Osteocyte (in vitro differentiated cells): Measurements from ENCODE around the gene ROR2. TPM values are rescaled to one million over a fixed set of nuclear protein-coding genes. Genes with fewer than 3 reads are reported as not detected.

ENCODE experiments used
- DNase-seq: peaks from one replicate; pipeline ENCODE4 v3.0.0; 2021; ENCODE audit warnings: mixed read lengths; ENCODE audit not compliant: unreplicated experiment; ENCODE audit errors: extremely low spot score
- H3K27ac Mint-ChIP-seq: one replicate; pipeline ENCODE4 v1.8.0; 2021; ENCODE audit warnings: mild to moderate bottlenecking, mixed read lengths; ENCODE audit not compliant: unreplicated experiment
- H3K27me3 Mint-ChIP-seq: one replicate; pipeline ENCODE4 v1.8.0; 2021; ENCODE audit warnings: mixed read lengths; ENCODE audit not compliant: unreplicated experiment
- H3K36me3 Mint-ChIP-seq: one replicate; pipeline ENCODE4 v1.8.0; 2021; ENCODE audit warnings: mixed read lengths; ENCODE audit not compliant: unreplicated experiment
- H3K4me1 Mint-ChIP-seq: one replicate; pipeline ENCODE4 v1.8.0; 2021; ENCODE audit warnings: mixed read lengths; ENCODE audit not compliant: unreplicated experiment
- H3K4me3 Mint-ChIP-seq: one replicate; pipeline ENCODE4 v1.8.0; 2021; ENCODE audit warnings: mild to moderate bottlenecking, moderate library complexity, mixed read lengths; ENCODE audit not compliant: unreplicated experiment
- H3K9me3 Mint-ChIP-seq: one replicate; pipeline ENCODE4 v1.8.0; 2021; ENCODE audit warnings: mixed read lengths; ENCODE audit not compliant: unreplicated experiment
- total RNA-seq: library from RNA; stranded (reverse); gene quantifications from 2 replicates; pipeline ENCODE4 v1.2.1, GENCODE V29; 2021
- TF ChIP-seq, protein P1 (sequence below): fragments of 200-600 bp; sonication (generic); IDR thresholded peaks from 2 replicates; pipeline ENCODE4 v1.5.0; 2021; ENCODE audit warnings: antibody characterized with exemption, mild to moderate bottlenecking, moderate library complexity

The ROR2 gene
- total RNA-seq, 1 donor from 2014 or later = 48.2 TPM

DNA sequence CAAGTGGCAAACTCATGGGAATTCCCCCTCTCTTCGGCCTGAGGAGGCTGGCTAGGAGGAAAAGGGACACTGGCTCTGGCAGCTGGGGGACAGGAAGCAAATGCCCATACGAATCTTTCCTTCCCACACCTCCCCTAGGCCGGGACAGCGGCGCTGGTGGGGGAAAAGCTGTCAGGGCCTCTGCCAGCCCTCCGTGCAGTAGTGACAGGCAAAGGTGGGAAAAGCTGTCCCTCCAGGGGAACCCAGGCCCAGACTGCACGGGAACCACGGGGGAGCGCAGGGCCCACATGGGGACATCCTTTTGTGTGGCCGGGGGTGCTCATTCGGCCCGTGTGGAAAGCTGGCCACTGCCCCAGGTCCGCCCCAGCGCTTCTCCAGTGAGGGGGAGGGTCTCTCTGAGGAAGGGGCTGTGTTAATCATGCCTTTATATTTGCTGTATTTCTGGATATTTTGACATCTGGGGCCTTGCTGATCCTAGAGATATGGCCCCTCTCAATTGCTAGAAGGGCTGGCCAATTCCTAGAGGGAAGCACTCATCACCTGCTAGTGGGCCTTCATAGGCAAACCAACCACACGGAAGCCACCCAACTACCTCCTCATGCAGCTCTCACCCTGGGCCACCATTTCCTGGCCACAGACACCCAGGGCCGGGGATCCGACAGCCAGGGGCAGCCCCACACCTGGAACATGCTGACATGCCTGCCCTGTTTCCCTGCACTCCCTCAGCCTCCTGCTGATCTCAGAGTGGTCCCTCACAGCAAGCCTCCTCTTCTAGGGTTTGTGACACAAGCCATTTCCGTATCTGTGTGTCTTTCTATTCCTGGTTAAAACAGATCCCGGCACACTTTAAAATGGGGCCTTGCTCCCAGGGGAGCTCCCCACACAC, 138.8 kb downstream of the ROR2 start:
- H3K4me1 Mint-ChIP-seq = peaks cover 44% of the 10 kb centered on the region
- H3K36me3 Mint-ChIP-seq = peaks cover 3% of the 10 kb centered on the region
- peak overlapping the region; percentile 58 for H3K27ac Mint-ChIP-seq
- no peaks in the 10 kb centered on the region for H3K27me3 Mint-ChIP-seq
- no peak for DNase-seq
- H3K4me3 Mint-ChIP-seq = no peak overlapping the region
- no peaks in the 10 kb centered on the region for H3K9me3 Mint-ChIP-seq
- TF ChIP-seq, protein P1, sequence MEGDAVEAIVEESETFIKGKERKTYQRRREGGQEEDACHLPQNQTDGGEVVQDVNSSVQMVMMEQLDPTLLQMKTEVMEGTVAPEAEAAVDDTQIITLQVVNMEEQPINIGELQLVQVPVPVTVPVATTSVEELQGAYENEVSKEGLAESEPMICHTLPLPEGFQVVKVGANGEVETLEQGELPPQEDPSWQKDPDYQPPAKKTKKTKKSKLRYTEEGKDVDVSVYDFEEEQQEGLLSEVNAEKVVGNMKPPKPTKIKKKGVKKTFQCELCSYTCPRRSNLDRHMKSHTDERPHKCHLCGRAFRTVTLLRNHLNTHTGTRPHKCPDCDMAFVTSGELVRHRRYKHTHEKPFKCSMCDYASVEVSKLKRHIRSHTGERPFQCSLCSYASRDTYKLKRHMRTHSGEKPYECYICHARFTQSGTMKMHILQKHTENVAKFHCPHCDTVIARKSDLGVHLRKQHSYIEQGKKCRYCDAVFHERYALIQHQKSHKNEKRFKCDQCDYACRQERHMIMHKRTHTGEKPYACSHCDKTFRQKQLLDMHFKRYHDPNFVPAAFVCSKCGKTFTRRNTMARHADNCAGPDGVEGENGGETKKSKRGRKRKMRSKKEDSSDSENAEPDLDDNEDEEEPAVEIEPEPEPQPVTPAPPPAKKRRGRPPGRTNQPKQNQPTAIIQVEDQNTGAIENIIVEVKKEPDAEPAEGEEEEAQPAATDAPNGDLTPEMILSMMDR = no peak

DNA sequence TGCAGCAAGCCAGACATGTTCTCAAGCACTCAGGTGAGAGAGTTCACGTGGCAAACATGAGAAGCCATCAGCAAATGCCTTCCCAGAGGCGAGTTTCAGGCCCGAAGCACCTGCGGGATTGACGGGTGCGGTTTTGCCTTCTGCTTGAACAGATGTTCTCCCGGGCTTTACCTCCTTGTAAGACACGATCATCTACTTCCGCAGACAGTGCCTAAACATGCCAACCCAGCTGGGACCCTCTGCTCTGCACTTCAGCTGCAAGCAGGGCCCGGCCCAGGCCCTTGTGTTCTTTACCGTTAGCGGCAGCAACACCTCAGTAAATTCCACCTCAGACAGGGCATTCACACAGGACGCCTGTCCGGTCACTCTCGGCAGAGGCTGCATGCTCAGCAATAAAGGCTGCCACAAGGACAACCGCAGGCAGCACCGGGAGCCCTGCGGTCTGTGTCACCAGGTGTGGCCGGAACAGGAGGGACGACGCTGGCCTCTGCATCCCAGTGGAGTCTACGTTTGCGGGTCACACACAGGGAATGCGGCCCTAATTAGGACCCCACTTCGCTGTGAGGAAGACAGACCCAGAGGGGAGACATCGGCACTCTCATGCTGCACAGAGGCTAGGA, 139.6 kb downstream of the ROR2 start:
- Mint-ChIP-seq H3K27ac (no peak overlapping the region), H3K4me3 (no peak overlapping the region), H3K27me3 (no peaks in the 10 kb centered on the region), H3K9me3 (no peaks in the 10 kb centered on the region), H3K36me3 (peaks cover 3% of the 10 kb centered on the region), H3K4me1 (peaks cover 36% of the 10 kb centered on the region)
- TF ChIP-seq, protein P1 = no peak
- no peak for DNase-seq

DNA sequence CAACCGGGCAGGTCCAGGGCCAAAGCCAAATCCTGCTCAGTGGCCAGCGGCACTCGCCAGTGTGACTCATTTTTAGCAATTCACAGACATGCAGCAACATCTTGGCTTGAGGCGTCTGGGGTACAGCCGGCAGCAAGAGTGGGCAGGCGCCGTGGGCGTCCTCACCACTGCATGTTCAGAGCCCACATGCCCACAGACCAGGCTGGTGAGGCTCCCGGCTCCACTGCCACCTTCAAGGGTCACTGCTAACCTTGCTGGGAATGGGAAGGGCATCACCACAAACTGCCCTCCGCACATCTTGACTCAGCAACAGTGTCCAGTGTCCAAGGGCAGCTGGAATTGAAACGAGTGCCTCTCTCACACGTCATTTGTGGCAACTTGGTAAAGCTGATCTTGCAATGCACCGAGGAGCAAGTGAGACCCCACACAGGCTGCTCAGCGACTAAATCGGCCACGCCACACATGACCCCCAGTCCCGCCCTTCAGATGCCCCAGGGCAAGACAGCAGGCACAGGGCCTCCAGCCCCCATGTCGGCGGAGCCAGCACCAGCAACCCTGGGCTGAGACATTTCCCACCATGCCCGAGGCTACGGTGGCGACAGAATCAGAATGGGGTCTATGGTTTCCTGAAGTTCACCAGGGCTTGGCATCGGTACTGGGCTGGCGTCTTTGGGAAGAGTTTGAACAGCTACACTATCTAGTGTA, 140.3 kb downstream of the ROR2 start:
- no peak for DNase-seq
- TF ChIP-seq, protein P1 = no peak
- no peaks in the 10 kb centered on the region for H3K9me3 Mint-ChIP-seq
- no peaks in the 10 kb centered on the region for H3K27me3 Mint-ChIP-seq
- H3K36me3 Mint-ChIP-seq = peaks cover 3% of the 10 kb centered on the region
- H3K4me1 Mint-ChIP-seq = peaks cover 35% of the 10 kb centered on the region
- no peak overlapping the region for H3K4me3 Mint-ChIP-seq
- no peak overlapping the region for H3K27ac Mint-ChIP-seq

DNA sequence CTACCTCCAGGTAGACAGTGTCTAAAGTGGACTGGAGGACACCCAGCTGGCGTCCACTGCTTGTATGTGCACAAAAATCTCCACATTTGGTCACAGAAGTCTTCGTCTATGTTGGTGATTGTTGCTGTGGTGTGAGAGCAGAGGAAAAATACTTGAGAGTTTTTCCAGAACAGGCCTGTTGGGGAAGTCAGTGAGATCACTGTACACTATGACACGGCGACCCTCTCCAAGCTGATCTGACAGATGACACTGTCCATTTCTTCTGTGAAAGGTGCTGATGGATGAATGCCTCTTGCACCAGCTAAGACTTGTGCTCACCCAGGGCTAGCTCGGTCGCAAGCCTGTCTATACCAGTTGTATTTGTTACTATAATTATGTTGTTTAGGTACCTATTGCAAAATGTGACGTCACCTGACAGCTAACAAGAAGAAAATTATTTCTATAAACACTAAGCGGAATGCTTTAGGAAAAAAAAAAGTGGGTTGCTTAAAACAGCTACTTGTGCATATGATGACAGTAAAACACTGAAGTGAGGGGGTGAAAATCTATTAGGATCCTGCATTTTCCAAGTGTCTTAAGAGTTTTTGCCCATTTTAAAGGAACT, 142.3 kb downstream of the ROR2 start:
- no peaks in the 10 kb centered on the region for H3K36me3 Mint-ChIP-seq
- no peak overlapping the region for H3K4me3 Mint-ChIP-seq
- H3K27me3 Mint-ChIP-seq = no peaks in the 10 kb centered on the region
- H3K27ac Mint-ChIP-seq = no peak overlapping the region
- peaks cover 46% of the 10 kb centered on the region for H3K4me1 Mint-ChIP-seq
- no peaks in the 10 kb centered on the region for H3K9me3 Mint-ChIP-seq
- TF ChIP-seq, protein P1 = no peak
- DNase-seq = no peak
